SIG-M5 treated with dmso at 0.1 percent for 504 hours (cell line): Measurements from ENCODE around the gene SHH.
"Not testable (repeated sequence)": the region's sequence is repeated elsewhere in the genome, so short reads cannot be mapped to it uniquely, and the experiment has no call there.

ENCODE experiments used
- DNase-seq: peaks from one replicate; lab custom pipeline; 2025; ENCODE audit not compliant: unreplicated experiment; lab: John Stamatoyannopoulos, UW

Gene SHH

DNA sequence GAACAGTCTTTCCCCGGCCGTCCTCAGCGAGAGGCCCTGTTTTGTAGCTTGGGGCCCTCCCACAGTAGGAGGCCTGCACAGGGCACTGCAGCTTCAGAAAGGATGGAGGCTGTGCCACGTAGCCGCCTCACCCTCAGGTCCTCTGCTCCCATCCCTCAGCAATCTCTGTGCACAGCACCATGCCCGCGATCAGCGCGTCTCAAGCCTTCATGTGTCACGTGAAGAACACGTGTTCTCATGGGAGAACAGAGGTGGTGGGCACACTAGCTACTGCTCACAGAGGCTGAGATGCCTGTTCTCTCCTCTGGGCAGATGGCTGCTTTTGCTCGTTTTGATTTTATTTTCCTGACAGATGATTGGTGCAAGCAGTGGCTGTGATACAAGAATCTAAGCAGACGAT is 8.5 kb upstream of the SHH start:
- DNase-seq, result no peak

- no peak for DNase-seq
Measured at GRCh38 chr7:155820246-155820645, 8.0 kb upstream of the SHH start.

GRCh38 chr7:155819186-155819585 is 6.9 kb upstream of the SHH start:
- DNase-seq, result no peak

DNA sequence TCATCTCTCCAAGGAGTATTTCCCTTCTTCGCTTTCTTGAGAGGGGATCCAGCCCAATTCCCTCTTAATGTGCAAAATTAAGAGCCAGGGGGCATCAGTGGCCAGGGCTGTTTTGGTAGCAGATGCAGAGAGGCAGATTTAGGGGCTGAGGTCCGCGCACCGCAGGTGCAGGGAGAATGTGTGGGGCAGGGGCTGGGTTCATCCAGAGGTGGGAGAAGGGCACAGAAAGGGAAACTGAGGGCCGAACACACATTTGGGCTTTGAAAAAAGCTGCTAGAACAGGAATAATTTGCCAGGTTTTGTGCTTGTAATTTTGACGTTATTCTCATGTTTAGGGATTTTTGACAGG is 6.5 kb upstream of the SHH start:
- DNase-seq, result no peak

- DNase-seq, result no peak
Measured at GRCh38 chr7:155818154-155818819, 6.0 kb upstream of the SHH start.

- DNase-seq, result not testable (repeated sequence)
Measured at GRCh38 chr7:155817515-155817914, 5.3 kb upstream of the SHH start.

DNA sequence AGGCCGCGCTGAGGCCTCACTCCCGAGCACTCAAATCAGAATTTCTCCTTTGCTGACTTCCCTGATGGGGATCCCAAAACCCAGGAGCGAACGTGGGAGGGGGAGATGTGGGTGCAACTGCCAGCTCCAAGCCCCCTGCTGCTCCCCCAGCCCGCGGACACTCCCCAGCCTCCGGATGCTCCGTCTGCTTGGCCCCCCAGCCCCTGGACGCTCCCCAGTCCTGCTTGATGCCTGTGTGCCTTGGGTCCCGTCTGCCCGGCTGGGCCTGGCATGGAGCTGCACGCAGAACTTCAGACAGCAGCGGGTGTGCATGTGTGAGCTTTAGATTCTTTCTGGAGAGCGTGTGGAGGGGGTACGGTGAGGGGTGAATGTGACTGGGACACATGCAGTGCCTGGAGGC is 4.7 kb upstream of the SHH start:
- DNase-seq, result no peak

- DNase-seq, result no peak
Measured at GRCh38 chr7:155816192-155816508, 3.9 kb upstream of the SHH start.

- peak; percentile 48 for DNase-seq
Measured at GRCh38 chr7:155815332-155816191, 3.3 kb upstream of the SHH start.

DNA sequence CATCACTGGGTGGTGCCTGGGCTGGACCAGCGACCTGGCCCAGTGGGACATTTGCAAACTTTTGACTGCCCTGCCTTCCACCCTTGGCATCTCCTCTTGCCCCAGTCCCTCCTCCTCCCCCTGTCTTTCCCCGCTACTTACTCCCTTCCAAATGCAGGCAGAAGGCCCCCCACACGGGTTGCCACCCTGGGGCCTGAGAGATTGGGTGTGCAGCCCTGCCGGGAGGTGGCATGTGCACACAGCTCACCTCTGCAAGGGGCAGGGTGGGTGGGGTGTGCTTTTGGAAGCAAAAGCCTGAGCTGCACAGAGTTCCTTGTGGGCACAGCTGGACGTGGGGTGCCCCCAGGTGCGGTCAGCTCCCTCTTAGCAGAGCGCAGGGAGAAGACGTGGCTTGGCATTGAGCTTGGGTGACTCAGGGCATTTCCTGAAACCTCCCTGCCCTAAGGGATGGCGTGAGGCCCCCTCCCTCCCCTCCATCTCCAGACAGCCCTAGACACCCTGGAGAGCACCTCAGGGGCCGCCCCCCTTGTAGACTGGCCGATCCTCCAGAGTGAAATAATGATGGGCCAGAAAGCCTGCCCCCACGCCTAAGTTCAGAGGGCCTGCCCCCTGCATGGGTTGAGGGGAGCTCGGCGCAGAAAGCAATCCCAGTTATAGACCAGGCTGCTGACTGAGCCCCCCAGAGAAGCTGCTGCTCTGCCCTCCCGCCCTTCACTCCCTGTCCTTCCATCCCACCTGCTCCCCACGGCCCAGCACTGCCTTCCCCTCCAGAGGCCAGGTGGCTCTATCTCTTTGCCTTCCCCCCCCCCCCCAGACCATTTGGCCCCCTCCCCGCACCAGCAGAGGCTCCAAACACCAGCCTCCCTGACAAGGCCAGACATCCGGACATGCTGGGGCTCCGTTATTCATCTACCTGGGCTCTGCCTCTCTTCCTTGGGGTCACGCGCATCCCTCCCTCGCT is 2.3 kb upstream of the SHH start:
- DNase-seq, result no peak

GRCh38 chr7:155813546-155814315 is 1.5 kb upstream of the SHH start:
- no peak for DNase-seq

- no peak for DNase-seq
Measured at GRCh38 chr7:155813125-155813524, 862 bp upstream of the SHH start.

DNA sequence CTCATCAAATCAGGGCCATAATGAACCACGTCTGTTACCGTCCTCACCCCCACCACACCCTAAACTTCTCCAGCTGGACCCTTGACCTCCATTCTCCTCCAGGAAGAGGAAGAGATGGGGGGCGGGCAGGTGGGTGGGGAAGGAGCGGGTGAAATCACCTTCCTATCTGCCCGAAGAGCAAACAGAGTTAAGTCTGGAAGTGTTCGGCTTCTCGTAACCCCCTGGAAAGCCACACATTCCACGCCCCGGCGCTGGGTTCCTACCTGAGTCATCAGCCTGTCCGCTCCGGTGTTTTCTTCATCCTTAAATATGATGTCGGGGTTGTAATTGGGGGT is 736 bp downstream of the SHH start:
- DNase-seq, result no peak

DNA sequence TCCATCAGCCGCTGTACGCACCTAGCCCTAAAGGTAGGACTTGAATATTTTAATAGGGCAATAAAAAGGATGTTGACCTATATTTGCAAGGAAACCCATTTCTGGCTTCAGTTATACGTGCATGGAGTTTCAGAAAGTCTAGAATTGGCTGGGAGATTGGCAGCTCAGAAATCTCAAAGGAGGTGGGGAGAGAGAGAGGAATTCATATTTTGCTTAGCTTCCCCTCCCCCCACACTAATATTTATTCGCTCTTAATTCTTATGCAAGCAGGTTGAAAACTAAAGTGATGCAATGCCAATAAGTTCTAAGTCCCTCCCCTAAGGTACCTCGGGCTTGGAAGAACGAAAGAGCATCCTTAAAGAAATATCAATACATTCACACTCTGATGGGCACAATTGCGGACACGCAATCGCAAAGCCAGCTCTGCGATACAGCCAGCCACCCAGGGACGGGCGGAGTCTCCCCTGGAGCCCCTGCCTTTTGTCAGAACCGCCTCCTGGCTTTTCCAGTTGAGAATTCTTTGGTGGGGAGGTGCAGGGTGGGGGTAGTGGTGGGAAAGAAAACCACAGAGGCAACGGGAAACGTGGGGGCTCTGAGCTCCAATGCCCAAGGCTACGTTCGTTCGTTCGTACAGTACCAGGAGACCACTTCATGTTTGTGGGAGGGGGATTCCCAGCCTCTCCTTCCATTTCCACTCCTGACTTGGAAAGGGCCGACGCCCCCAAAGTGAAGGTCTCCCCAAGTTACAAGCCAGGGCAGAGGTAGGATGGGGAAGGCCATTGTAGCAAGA is 1.3 kb downstream of the SHH start:
- no peak for DNase-seq

DNA sequence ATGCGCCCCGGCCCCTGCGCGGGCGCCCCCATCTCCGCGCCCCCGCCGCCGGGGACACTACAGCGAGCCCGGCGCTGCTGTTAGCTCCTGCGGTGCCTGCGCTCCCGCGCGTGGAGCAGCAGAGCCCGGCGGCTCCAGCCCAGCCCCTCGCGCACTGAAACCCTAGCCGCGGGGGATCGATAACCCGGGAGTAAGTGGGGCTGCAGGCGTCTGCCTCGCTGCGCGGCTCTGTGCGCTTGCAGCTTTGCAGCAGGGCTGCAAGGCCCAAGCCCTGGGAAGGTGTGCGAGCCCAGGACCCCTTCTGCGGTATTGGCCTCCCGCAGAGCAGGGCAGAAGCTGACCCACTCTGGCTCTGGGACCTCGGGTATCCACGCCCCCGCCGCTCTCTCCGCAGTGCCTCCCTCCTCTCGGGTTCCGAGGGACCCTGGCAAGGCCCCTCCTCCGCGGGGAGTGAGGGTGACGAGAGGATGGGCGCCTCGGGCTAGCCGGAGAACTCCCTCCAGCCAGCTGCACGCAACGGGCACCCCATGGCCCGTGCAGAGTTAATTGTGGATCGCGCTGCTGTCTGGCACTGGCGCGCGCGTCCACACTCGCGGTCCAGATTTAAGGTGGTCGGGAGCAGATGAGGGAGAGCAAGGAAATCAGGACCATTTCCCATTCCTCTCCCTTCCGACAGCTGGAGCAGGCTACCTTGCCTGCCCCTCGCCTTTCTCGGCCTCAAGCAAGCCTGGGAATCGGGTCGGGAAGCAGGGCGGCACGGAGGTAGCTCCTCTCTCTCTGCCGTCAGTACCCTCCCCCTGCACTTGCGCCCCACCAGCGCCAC is 2.1 kb downstream of the SHH start:
- no peak for DNase-seq

DNA sequence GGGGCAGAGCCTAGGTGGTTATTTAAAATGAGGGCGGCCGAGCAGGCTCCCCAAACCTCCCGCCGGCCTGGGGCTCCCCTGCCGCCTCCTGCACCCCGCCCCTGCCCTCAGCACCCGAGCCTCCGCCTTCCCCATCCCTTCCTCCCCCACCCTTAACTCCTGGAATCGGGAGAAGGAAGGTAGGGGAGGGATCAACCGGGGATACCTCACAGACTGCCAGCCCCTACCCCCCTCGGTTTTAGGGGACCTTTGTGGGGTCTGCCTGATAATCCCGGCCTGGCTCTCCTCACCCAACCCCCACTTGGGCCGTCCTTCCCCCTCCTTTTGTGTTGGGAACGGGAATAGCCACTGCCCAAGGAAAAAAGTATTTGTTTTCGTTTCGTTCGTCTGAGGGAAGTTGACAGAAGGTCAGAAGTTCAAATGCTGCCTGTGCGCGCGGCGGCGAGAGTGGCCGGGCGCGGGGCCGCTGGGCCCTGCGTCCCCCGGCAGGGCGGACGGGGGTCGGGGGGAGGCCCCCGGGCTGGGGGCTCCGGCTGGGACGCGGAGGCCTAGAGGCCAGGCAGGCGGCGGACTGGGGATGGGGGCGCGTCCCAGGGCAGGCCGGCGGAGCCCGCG is 2.8 kb downstream of the SHH start:
- no peak for DNase-seq

DNA sequence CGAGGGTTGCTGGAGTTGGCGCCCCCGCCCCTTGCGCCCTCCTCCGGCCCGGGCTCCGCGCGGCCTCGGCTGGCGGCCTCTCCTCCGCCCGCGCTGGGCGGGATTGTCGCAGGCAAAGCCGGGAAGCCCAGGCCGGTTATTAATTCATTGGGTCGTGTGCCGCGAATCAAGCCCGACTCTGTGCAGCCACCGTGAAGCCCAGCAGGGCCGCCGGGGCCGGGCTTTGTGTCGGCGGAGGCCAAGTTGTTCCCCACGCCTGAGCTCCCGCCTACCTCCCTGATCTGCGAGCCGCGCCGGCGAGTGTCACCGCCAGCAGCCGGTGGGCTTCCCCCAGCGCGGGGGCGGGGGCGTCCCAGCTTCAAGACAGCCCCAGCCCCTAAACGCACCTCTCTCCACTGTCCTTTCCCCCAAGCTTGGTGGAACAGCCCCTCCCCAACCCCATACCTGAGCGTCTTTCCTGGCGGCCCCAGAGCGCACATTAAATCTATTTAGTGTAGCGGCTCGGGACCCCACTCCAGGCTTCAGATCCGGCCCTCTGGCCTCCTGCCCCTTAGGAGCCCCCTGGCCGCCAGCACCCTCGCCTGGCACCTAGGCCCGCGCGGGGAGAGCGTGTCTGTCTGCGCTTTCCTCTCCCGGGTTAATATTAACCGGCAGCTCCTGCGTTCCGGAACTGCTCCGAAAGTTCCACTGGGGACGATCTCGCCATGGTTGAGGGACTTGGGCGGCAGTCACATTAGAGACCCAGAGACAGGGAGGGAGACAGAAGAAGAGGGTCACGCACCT is 3.5 kb downstream of the SHH start:
- no peak for DNase-seq
